ENCODE measurements around the gene DNAJC7. TPM values are rescaled to one million over a fixed set of nuclear protein-coding genes. Genes with fewer than 3 reads are reported as not detected.
"Not testable (repeated sequence)": the region's sequence is repeated elsewhere in the genome, so short reads cannot be mapped to it uniquely, and the experiment has no call there.

DNAJC7 gene
- polyA plus RNA-seq, 3 donors from 2014 or later, result 54.1 to 94.0 (median 55.8) TPM

- H3K27ac Mint-ChIP-seq, result peak overlapping the region in 1 of 6 donors; percentile 35
- H3K27me3 Mint-ChIP-seq (ENCODE audit: low read depth in 3 of 3), result peaks cover 2 to 5% (median 2%) of the 10 kb centered on the region in 3 donors
- H3K36me3 Mint-ChIP-seq, result no peaks in the 10 kb centered on the region
- no peaks in the 10 kb centered on the region for H3K9me3 Mint-ChIP-seq
- no peaks in the 10 kb centered on the region for H3K4me1 Mint-ChIP-seq
- H3K4me3 Mint-ChIP-seq, result no peak overlapping the region
- no peak for DNase-seq
These were observed 14.3 kb upstream of the DNAJC7 start for GRCh38 chr17:42031584-42031983.

DNA sequence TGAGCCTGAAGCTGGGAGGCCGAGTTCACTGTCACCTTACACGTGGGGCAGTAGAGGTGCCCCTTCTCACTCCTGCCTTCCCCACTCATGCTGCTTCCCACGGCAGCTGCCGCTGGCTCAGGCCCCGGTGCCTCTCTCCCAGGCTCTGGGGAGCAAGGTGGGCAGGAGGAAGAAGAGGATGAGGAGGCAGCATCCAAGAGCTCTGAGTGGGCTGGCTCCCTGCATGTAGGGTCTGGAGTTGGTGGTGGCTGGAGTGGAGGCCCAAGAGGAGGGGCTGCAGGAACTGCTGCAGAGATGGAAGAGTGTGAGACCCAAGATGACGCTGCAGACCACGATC is 11.5 kb upstream of the DNAJC7 start:
- H3K9me3 Mint-ChIP-seq, result no peaks in the 10 kb centered on the region
- H3K4me1 Mint-ChIP-seq, result peaks cover 5 to 6% of the 10 kb centered on the region in 2 donors
- H3K27ac Mint-ChIP-seq, result no peak overlapping the region
- no peak overlapping the region for H3K4me3 Mint-ChIP-seq
- H3K27me3 Mint-ChIP-seq (ENCODE audit: low read depth in 3 of 3), result peaks cover 2 to 7% (median 2%) of the 10 kb centered on the region in 3 donors
- peaks cover 3 to 4% (median 3%) of the 10 kb centered on the region in 3 donors for H3K36me3 Mint-ChIP-seq
- DNase-seq, result no peak

DNA sequence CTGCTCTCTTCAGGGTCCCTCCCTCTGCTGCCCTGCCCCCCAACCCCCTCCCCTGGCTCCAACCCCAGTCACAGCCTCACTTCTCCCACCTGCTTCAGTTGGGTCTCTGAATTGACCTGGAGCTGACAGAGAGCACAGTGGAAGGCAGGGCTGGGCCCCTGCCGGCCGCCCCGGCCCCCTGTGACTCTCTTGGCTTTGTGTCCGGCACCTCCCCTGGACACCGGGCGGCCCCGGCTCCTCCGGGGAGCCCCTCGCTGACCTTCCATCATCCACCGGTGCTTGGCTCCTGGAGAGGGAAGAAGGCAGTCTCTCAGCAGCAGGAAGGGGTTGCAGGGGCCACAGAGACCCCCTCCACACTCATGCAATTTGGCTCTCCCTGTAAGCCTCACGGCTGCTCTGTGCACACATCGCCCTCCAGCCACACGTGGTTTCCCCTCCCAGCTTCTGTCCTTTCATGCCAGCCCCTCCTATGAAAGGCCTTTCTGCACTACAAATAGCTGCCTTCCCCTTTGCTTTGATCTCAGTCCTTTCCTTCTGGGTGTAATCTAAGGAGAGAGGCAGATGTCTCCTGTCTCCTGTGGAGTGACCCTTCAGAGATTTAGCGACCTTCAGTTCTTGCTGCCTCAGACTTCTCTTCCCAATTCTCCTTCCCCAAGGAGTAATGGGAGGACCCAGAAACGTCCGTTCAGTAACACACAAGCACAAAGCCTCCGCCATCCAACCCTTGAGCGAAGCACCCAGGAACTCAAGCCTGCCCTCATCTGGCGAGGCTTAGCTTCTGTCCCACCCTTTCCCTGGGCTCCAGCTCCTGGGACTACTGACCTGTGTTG is 10.9 kb upstream of the DNAJC7 start:
- no peak for DNase-seq
- Mint-ChIP-seq H3K27ac (no peak overlapping the region), H3K4me3 (no peak overlapping the region), H3K27me3 (ENCODE audit: low read depth in 3 of 3) (peaks cover 2 to 7% (median 2%) of the 10 kb centered on the region in 3 donors), H3K36me3 (peaks cover 3 to 4% (median 3%) of the 10 kb centered on the region in 3 donors), H3K9me3 (no peaks in the 10 kb centered on the region), H3K4me1 (peaks cover 5 to 6% of the 10 kb centered on the region in 2 donors)

DNA sequence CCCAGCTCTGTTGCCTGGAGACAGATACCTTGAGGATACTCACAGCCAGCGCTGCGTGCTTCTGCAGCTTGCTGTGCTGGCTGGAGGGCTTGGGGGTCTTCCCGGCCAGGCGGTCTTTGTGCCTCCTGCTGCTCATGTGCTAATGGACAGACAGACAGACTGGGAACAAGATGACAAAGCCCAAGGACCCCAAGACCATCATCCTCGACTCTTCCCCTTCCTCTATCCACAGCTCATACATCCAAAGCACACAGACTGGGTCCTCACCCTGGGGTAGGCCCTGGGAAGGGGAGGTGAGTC is 10.3 kb upstream of the DNAJC7 start:
- peaks cover 3 to 4% (median 3%) of the 10 kb centered on the region in 3 donors for H3K36me3 Mint-ChIP-seq

DNA sequence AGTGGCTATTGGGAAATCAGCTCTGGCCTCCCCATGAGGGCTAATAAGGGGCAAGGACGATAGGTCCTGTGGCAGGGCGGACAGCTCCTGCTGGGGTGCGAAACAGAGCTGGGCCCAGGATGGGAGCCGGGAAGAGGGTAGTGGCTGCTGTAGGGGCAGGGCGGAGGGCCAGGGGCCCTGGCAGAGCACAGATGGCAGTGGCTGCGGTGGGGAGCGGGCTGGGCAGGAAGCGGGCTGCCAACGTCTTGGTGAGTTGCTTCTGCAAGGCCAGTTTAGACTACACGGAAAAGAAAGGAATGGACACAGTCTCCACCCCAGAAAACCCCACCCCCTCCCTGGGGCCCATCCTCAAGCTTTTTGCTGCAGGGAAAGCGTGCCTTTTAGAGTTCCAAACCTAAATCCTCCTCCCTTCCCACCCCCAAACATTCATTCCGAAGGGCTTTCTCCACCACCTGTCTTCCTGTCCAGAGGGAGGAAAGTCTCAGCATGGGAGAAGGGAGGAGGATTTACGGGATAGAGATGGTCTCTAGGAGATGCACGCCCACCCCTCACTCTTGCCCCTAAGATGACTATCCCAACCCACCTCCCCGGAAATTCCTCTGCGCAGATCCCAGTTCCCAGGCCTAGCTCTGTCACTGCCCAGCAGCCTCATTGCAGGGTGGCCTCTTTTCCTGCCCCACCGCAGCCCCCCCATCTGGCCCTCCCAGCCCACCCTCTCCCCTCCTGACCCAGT is 9.8 kb upstream of the DNAJC7 start:
- H3K36me3 Mint-ChIP-seq, result peaks cover 3 to 7% (median 4%) of the 10 kb centered on the region in 3 donors

More for the DNA sequence above, 10.3 kb upstream of the DNAJC7 start:
- H3K4me1 Mint-ChIP-seq, result peaks cover 5 to 6% of the 10 kb centered on the region in 2 donors
- no peak overlapping the region for H3K4me3 Mint-ChIP-seq
- no peak for DNase-seq
- peaks cover 2 to 9% (median 2%) of the 10 kb centered on the region in 3 donors for H3K27me3 Mint-ChIP-seq (ENCODE audit: low read depth in 3 of 3)
- no peak overlapping the region for H3K27ac Mint-ChIP-seq
- no peaks in the 10 kb centered on the region for H3K9me3 Mint-ChIP-seq

DNA sequence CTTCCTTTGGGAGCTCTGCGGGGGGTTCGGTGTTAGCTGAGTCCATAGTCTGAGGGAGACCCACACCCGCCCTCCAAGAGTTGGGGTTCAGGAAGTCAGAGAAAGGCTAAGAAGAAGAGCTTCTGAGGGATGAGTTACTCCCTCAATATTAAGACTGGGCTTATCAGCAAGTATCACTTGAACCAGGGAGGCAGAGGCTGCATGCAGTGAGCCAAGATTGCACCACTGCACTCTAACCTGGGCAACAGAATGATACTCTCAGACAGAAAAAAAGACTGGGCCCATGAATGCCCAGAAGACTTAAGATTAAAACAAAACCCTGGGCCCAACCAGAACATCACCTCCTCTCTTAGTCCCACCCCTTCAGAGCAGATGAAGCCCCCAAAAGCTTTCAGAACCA is 8.7 kb upstream of the DNAJC7 start:
- H3K4me3 Mint-ChIP-seq, result no peak overlapping the region
- H3K27me3 Mint-ChIP-seq (ENCODE audit: low read depth in 3 of 3), result peaks cover 2 to 9% (median 2%) of the 10 kb centered on the region in 3 donors
- peaks cover 3 to 12% (median 4%) of the 10 kb centered on the region in 3 donors for H3K36me3 Mint-ChIP-seq
- H3K27ac Mint-ChIP-seq, result no peak overlapping the region
- no peak for DNase-seq
- H3K9me3 Mint-ChIP-seq, result no peaks in the 10 kb centered on the region
- peaks cover 15 to 20% of the 10 kb centered on the region in 2 donors for H3K4me1 Mint-ChIP-seq

More for the DNA sequence above, 9.8 kb upstream of the DNAJC7 start:
- Mint-ChIP-seq H3K4me3 (no peak overlapping the region), H3K27me3 (ENCODE audit: low read depth in 3 of 3) (peaks cover 2 to 9% (median 2%) of the 10 kb centered on the region in 3 donors), H3K4me1 (peaks cover 8 to 10% of the 10 kb centered on the region in 2 donors), H3K27ac (no peak overlapping the region), H3K9me3 (no peaks in the 10 kb centered on the region)
- no peak for DNase-seq

- Mint-ChIP-seq H3K36me3 (peaks cover 3 to 12% (median 4%) of the 10 kb centered on the region in 3 donors), H3K4me3 (no peak overlapping the region), H3K27me3 (ENCODE audit: low read depth in 3 of 3) (peaks cover 2 to 9% (median 2%) of the 10 kb centered on the region in 3 donors), H3K27ac (peak overlapping the region in 1 of 6 donors; percentile 16), H3K4me1 (peaks cover 23 to 28% of the 10 kb centered on the region in 2 donors), H3K9me3 (no peaks in the 10 kb centered on the region)
- no peak for DNase-seq
These were observed 7.9 kb upstream of the DNAJC7 start for GRCh38 chr17:42025191-42025579.

DNA sequence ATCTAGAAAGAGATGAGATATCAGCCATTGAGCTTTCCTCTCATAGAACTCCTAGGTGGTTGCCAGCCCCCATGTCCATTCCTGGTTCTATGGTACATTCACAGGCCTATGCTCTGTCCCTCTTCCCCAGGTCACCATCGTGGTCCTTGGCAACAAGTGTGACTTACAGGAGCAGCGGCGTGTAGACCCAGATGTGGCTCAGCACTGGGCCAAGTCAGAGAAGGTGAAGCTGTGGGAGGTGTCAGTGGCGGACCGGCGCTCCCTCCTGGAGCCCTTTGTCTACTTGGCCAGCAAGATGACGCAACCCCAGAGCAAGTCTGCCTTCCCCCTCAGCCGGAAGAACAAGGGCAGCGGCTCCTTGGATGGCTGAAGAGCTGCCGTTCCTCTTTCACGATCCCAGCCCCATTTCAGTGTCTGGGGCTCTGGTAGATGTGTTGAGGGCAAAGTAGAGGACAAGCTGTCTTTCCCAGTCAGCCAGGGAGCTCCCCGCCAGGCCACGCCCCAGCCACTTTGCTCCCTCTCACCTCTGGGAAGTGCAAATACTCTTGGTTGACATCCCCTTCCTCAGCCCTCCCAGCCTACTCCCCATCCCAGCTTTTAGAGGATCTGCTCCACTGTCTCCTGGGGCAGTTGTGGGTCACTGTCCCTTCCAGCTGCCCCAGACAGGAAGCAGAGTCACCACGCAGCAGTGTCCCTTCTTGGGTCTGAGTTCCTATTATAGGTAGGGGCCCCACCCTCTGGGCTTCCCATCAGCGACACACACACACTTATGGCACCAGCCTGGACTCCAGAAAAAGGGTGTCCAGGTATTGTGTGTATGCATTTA is 6.5 kb upstream of the DNAJC7 start:
- Mint-ChIP-seq H3K4me1 (peaks cover 33 to 41% of the 10 kb centered on the region in 2 donors), H3K4me3 (no peak overlapping the region), H3K27ac (no peak overlapping the region)

GRCh38 chr17:42020845-42021244 is 3.6 kb upstream of the DNAJC7 start:
- peaks cover 2 to 12% (median 8%) of the 10 kb centered on the region in 3 donors for H3K27me3 Mint-ChIP-seq (ENCODE audit: low read depth in 3 of 3)
- not testable (repeated sequence) for H3K9me3 Mint-ChIP-seq, DNase-seq
- peaks cover 3 to 12% (median 4%) of the 10 kb centered on the region in 3 donors for H3K36me3 Mint-ChIP-seq
- peaks cover 59 to 70% of the 10 kb centered on the region in 2 donors for H3K4me1 Mint-ChIP-seq
- peak overlapping the region; percentile 91 to 99 (median 92) for H3K4me3 Mint-ChIP-seq
- H3K27ac Mint-ChIP-seq, result peak overlapping the region in 5 of 6 donors; percentile 67 to 84 (median 69)

More for the DNA sequence above, 6.5 kb upstream of the DNAJC7 start:
- peaks cover 2 to 6% (median 2%) of the 10 kb centered on the region in 3 donors for H3K27me3 Mint-ChIP-seq (ENCODE audit: low read depth in 3 of 3)
- H3K36me3 Mint-ChIP-seq, result peaks cover 3 to 12% (median 4%) of the 10 kb centered on the region in 3 donors
- H3K9me3 Mint-ChIP-seq, result no peaks in the 10 kb centered on the region
- no peak for DNase-seq

- Mint-ChIP-seq H3K4me3 (peak within 1 kb of the TSS; percentile 99 to 100 (median 99)), H3K36me3 (peaks cover 1 to 10% (median 1%) of the 10 kb centered on the region in 3 donors), H3K27me3 (ENCODE audit: low read depth in 3 of 3) (peaks cover 7 to 16% (median 14%) of the 10 kb centered on the region in 3 donors), H3K9me3 (no peaks in the 10 kb centered on the region), H3K27ac (peak within 1 kb of the TSS; percentile 84 to 98 (median 91)), H3K4me1 (peaks cover 66 to 77% of the 10 kb centered on the region in 2 donors)
- peak; percentile 87 to 90 (median 89) for DNase-seq
These were observed 2.5 kb upstream of the DNAJC7 start, which contains the start of gene NKIRAS2 for GRCh38 chr17:42019509-42020404. TSS of gene NKIRAS2 (plus strand) at chr17:42020090. CDS start at chr17:42021578, 1,488 bp downstream.

GRCh38 chr17:42018988-42019387 is 1.7 kb upstream of the DNAJC7 start:
- Mint-ChIP-seq H3K9me3 (no peaks in the 10 kb centered on the region), H3K27ac (peak overlapping the region in 4 of 6 donors; percentile 48 to 100 (median 88)), H3K4me1 (peaks cover 65 to 76% of the 10 kb centered on the region in 2 donors), H3K4me3 (peak overlapping the region; percentile 99 to 100 (median 99)), H3K27me3 (ENCODE audit: low read depth in 3 of 3) (peaks cover 7 to 16% (median 14%) of the 10 kb centered on the region in 3 donors), H3K36me3 (peaks cover 0 to 8% (median 0%) of the 10 kb centered on the region in 3 donors)
- DNase-seq, result no peak

- peaks cover 0 to 8% (median 0%) of the 10 kb centered on the region in 3 donors for H3K36me3 Mint-ChIP-seq
- no peak for DNase-seq
- peaks cover 68 to 81% of the 10 kb centered on the region in 2 donors for H3K4me1 Mint-ChIP-seq
- peak overlapping the region; percentile 99 to 100 (median 99) for H3K4me3 Mint-ChIP-seq
- H3K27ac Mint-ChIP-seq, result peak overlapping the region; percentile 95 to 100 (median 98)
- H3K9me3 Mint-ChIP-seq, result no peaks in the 10 kb centered on the region
- H3K27me3 Mint-ChIP-seq (ENCODE audit: low read depth in 3 of 3), result peaks cover 7 to 16% (median 14%) of the 10 kb centered on the region in 3 donors
These were observed 1.1 kb upstream of the DNAJC7 start for GRCh38 chr17:42018339-42018738.
